Muscle of leg (tissue), 11 donors: Measurements from ENCODE around the gene TMEM273. TPM values are rescaled to one million over a fixed set of nuclear protein-coding genes. Genes with fewer than 3 reads are reported as not detected.

ENCODE experiments used
- DNase-seq: peaks from one replicate; pipeline ENCODE4 v3.0.0; 2013
- H3K27ac ChIP-seq: one replicate; pipeline ENCODE4 v1.5.1; 2013; ENCODE audit warnings: mild to moderate bottlenecking, low read length, control low read depth
- H3K27me3 ChIP-seq: one replicate; pipeline ENCODE4 v1.6.1; 2013; ENCODE audit warnings: low read length; ENCODE audit not compliant: control insufficient read depth, insufficient read depth
- H3K36me3 ChIP-seq: one replicate; pipeline ENCODE4 v1.6.1; 2013; ENCODE audit warnings: low read length; ENCODE audit not compliant: control insufficient read depth, insufficient read depth
- H3K4me1 ChIP-seq: one replicate; pipeline ENCODE4 v1.6.1; 2013; ENCODE audit warnings: low read length; ENCODE audit not compliant: control insufficient read depth, insufficient read depth
- H3K4me3 ChIP-seq: one replicate; pipeline ENCODE4 v1.5.1; 2013; ENCODE audit warnings: low read length, control low read depth
- H3K9me3 ChIP-seq: replicated peaks from 2 replicates; pipeline ENCODE4 v1.6.1; 2013; ENCODE audit warnings: low read depth, low read length; ENCODE audit not compliant: control insufficient read depth
- WGBS: methylation state at CpG from one replicate; pipeline ENCODE4 v1.1.5; 2013; ENCODE audit warnings: missing lambda C conversion rate; ENCODE audit not compliant: insufficient coverage; 5-methylcytosine and 5-hydroxymethylcytosine counted together
- polyA plus RNA-seq, 8 donors: library from polyadenylated mRNA; unstranded; fragments of 120-200 nt; gene quantifications; one replicate each; pipeline versions ENCODE4 v1.2.1 to v1.2.3, GENCODE V29; 2013; ENCODE audit warnings: inconsistent platforms in 1 of 8, low replicate concordance in 1 of 8; ENCODE audit not compliant: insufficient read length in 8 of 8, insufficient read depth in 1 of 8
- total RNA-seq: library from RNA; stranded (reverse); fragments of 120-200 nt; gene quantifications from one replicate; pipeline ENCODE4 v1.2.4, GENCODE V29; 2013

The TMEM273 gene
- total and polyA plus RNA-seq, 9 donors = 3.9 to 9.5 (median 5.6) TPM

GRCh38 chr10:49189422-49189821 lies 1.2 kb upstream of the TMEM273 start:
- Histone ChIP-seq H3K27me3 (no peaks in the 10 kb centered on the region), H3K27ac (no peak overlapping the region), H3K9me3 (no peaks in the 10 kb centered on the region), H3K4me3 (no peak overlapping the region), H3K4me1 (peaks cover 8% of the 10 kb centered on the region), H3K36me3 (no peaks in the 10 kb centered on the region)
- DNase-seq = no peak
- WGBS = 88% methylated on average over 5 of the region's 6 CpGs

DNA sequence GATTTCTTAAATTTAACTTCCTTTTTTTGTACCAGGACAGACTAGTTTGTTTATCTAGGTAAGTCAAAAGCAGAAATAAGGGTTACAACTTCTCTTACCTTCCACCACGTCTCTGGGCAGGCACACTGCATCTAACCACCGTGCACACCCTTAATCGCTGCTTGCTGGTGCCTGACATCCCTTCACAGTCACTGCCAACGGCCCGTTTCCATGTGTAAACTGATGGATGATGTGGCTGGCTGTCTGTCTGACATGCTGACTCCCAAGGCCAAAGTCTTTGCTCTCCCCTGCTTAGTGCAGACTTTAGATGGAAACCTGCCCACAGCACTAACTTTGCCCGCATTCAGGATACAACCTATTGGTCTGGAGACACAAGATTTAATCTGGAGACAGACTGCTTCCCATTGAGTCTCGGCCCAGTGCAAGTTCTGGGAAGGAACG lies 1.1 kb downstream of the TMEM273 start:
- Histone ChIP-seq H3K4me3 (no peak overlapping the region), H3K36me3 (no peaks in the 10 kb centered on the region), H3K27me3 (no peaks in the 10 kb centered on the region), H3K27ac (no peak overlapping the region), H3K9me3 (no peaks in the 10 kb centered on the region), H3K4me1 (peaks cover 10% of the 10 kb centered on the region)
- 92% methylated on average over 3 of the region's 8 CpGs for WGBS
- DNase-seq = no peak

DNA sequence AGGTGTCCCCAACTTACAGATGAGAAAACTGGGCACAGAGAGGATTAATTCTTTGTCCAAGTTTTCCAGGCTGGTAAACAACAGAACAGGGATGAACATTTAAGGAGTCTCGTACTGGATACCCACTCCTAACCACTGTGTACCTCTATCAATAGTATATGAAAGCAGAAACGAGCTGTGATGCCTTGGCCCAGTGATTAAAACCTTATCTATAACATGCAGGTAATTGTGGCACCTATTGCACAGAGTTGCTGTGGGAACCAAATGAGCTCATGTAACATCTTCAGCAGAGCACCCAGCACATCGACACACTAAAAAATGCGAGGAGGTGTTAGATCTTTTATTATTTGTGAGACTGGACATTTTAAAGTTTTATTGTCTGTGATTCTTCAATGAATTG lies 1.6 kb downstream of the TMEM273 start:
- H3K9me3 ChIP-seq = no peaks in the 10 kb centered on the region
- no peak for DNase-seq
- no peaks in the 10 kb centered on the region for H3K27me3 ChIP-seq
- WGBS = no CpG with 5 or more reads among the region's 4 CpGs
- H3K27ac ChIP-seq = no peak overlapping the region
- H3K4me1 ChIP-seq = peaks cover 10% of the 10 kb centered on the region
- H3K36me3 ChIP-seq = no peaks in the 10 kb centered on the region
- no peak overlapping the region for H3K4me3 ChIP-seq

DNA sequence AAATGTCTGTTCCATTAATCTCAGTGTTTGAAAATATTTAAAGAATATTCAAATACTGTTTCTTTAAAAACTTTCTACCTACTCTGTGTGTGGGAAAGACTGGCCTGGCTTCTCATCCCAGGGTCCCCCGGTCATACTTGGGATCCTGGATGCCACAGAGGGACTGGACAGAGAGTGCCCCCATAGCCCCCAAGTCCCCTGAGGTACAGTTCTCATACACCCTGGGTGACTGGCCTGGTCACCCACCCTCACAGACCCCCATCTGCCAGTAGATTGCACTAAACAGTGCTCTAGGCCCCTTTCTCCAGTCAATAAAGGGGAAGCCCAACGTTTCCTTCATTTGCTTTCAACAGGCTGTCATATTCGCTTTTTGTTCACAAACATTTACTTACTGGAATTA lies 3.0 kb downstream of the TMEM273 start:
- Histone ChIP-seq H3K4me1 (peaks cover 8% of the 10 kb centered on the region), H3K4me3 (no peak overlapping the region)

DNA sequence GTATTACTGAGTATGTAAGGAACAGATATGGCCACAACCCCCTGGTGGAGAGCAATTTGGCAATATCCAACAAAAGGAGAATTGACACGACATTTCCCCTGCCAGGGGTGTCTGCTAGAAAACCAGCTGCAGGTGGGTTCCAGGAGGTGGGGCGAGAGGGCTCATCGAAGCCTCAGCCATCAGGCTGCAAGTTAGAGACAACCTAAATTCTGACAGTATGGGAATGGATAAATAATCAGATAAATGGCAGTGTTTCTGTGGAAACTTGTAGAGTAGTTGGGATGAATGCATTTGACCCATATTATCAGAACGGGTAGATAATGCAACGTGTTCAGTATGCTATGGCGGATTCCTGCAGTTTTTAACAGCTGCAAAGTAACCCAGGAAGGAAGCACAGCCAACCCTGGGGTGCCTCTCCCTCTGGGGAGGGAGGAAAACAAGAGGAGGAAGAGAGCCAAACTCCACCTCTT lies 3.5 kb downstream of the TMEM273 start:
- H3K27me3 ChIP-seq = no peaks in the 10 kb centered on the region
- no peaks in the 10 kb centered on the region for H3K36me3 ChIP-seq
- WGBS = 60% methylated on average over 3 of the region's 6 CpGs
- peaks cover 7% of the 10 kb centered on the region for H3K4me1 ChIP-seq
- no peak for DNase-seq
- H3K27ac ChIP-seq = no peak overlapping the region
- no peak overlapping the region for H3K4me3 ChIP-seq
- H3K9me3 ChIP-seq = no peaks in the 10 kb centered on the region

More for the DNA sequence above, 3.0 kb downstream of the TMEM273 start:
- Histone ChIP-seq H3K27me3 (no peaks in the 10 kb centered on the region), H3K36me3 (no peaks in the 10 kb centered on the region), H3K9me3 (no peaks in the 10 kb centered on the region), H3K27ac (no peak overlapping the region)
- WGBS = no CpG with 5 or more reads among the region's 3 CpGs
- DNase-seq = no peak

DNA sequence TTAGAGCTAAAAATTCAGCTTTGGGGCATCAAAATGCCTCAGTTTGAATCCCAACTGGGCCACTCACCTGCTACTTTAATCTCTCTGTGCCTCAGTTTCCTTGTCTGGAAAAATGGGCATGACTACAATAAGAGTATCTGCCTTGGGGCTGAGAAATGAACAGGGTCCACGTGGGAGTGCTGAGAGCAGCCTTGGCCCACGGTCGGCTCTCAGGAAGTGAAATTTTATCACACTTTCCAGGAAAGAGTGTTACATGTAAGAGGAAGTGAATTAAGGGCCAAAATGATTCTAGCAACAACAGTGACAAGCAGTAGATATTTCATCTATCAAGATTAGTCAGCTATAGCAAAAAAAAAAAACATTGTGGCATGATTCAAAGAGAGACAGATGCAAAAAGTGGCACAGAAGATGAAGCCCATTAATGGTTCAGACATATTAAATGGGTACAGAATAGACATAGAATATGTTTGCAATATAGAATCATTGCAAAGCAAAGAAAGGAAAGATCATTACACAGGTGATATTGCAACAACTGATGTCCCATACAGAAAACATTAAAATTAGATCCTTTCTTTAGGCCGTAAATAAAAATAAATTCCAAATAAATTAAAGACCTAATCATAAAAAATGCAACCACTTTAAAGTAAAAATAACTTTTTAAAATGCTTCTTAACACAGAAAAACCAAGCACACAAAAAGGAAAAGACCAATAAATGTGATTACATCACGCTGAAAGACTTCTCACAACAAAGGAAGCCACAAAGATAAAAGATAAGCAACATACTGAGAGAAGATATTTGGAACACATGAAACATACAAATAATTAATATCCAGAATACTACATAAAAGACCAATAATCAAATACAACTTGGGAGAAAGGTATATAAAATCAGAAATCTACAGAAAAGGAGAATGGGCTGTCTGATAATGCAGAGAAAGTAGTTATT lies 4.3 kb downstream of the TMEM273 start:
- WGBS = no CpG with 5 or more reads among the region's 5 CpGs
- Histone ChIP-seq H3K27me3 (no peaks in the 10 kb centered on the region), H3K36me3 (no peaks in the 10 kb centered on the region), H3K4me1 (peaks cover 7% of the 10 kb centered on the region), H3K27ac (no peak overlapping the region), H3K9me3 (no peaks in the 10 kb centered on the region), H3K4me3 (no peak overlapping the region)
- DNase-seq = no peak

DNA sequence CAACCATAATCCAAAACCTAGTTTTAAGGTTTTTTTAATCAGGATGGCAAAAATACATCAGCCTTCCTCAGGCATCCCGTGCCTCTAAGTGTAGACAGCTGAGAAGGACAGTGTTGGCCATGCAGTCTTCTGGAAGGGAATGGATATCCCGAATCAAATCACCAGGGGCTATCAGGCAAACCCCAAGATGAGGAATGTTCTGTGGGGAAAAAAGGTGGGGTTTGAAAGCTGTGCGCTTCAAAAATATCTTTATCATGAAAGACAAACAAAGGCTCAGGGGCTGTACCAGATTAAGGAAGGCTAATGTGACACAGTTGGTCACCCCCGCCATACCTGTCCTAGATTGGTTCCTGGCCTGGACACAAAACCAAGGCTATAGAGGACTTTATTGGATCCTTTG lies 5.4 kb downstream of the TMEM273 start:
- WGBS = 90% methylated on average over 2 of the region's 4 CpGs
- H3K4me3 ChIP-seq = no peak overlapping the region
- H3K9me3 ChIP-seq = no peaks in the 10 kb centered on the region
- H3K36me3 ChIP-seq = no peaks in the 10 kb centered on the region
- no peak for DNase-seq
- no peaks in the 10 kb centered on the region for H3K27me3 ChIP-seq
- H3K4me1 ChIP-seq = peaks cover 4% of the 10 kb centered on the region
- H3K27ac ChIP-seq = no peak overlapping the region

GRCh38 chr10:49180444-49180860 lies 7.7 kb downstream of the TMEM273 start:
- no peaks in the 10 kb centered on the region for H3K36me3 ChIP-seq
- no peak overlapping the region for H3K4me3 ChIP-seq
- no peaks in the 10 kb centered on the region for H3K27me3 ChIP-seq
- H3K9me3 ChIP-seq = no peaks in the 10 kb centered on the region
- DNase-seq = no peak
- H3K27ac ChIP-seq = no peak overlapping the region
- peaks cover 18% of the 10 kb centered on the region for H3K4me1 ChIP-seq
- WGBS = no CpG with 5 or more reads among the region's 3 CpGs

GRCh38 chr10:49179699-49180443 lies 8.3 kb downstream of the TMEM273 start:
- Histone ChIP-seq H3K27me3 (no peaks in the 10 kb centered on the region), H3K4me3 (no peak overlapping the region), H3K36me3 (no peaks in the 10 kb centered on the region), H3K9me3 (no peaks in the 10 kb centered on the region), H3K27ac (no peak overlapping the region), H3K4me1 (peaks cover 22% of the 10 kb centered on the region)
- DNase-seq = no peak
- 67% methylated on average over 5 of the region's 10 CpGs for WGBS
